WTC11 (cell line): ENCODE data around the gene NAV3. TPM values are rescaled to one million over a fixed set of nuclear protein-coding genes. Genes with fewer than 3 reads are reported as not detected.

Source experiments
- ATAC-seq: fragments of 200-7000 bp; cut with Tn5 transposase; 2 replicates; pipeline ENCODE4 v1.10.0; 2021; ENCODE audit warnings: mild to moderate bottlenecking, moderate library complexity
- CTCF ChIA-PET: fragments of 300-600 bp; sonication (Branson Sonifier 250); formaldehyde crosslinking; loops from one replicate; lab custom pipeline; 2021; ENCODE audit warnings: antibody characterized with exemption; lab: Charles Lee
- POLR2A ChIA-PET: fragments of 350-600 bp; sonication (Branson Sonifier 250); formaldehyde crosslinking; loops from one replicate; lab custom pipeline; 2021; ENCODE audit warnings: antibody characterized with exemption; lab: Charles Lee
- DNase-seq: peaks from one replicate; pipeline ENCODE4 v3.0.0; 2021; ENCODE audit warnings: low spot score
- H3K27ac Mint-ChIP-seq: 2 replicates; pipeline ENCODE4 v1.8.0; 2021; ENCODE audit warnings: mixed read lengths
- H3K27me3 Mint-ChIP-seq: 2 replicates; pipeline ENCODE4 v1.8.0; 2021; ENCODE audit warnings: low read depth, mild to moderate bottlenecking, moderate library complexity, mixed read lengths
- H3K36me3 Mint-ChIP-seq: 2 replicates; pipeline ENCODE4 v1.8.0; 2021; ENCODE audit warnings: mixed read lengths
- H3K4me1 Mint-ChIP-seq: 2 replicates; pipeline ENCODE4 v1.8.0; 2022; ENCODE audit warnings: mixed read lengths
- H3K4me3 Mint-ChIP-seq: 2 replicates; pipeline ENCODE4 v1.8.0; 2021; ENCODE audit warnings: mild to moderate bottlenecking, moderate library complexity, mixed read lengths
- H3K9me3 Mint-ChIP-seq: 2 replicates; pipeline ENCODE4 v1.8.0; 2021; ENCODE audit warnings: mixed read lengths
- AR ChIP-seq: fragments of 250-450 bp; sonication (Bioruptor Pico); IDR thresholded peaks from 2 replicates; pipeline ENCODE4 v1.9.0; 2021; ENCODE audit warnings: mild to moderate bottlenecking
- ATF1 ChIP-seq: sonication (generic); formaldehyde crosslinking; IDR thresholded peaks from 2 replicates; pipeline ENCODE4 v1.8.1; 2023; ENCODE audit warnings: mild to moderate bottlenecking, moderate library complexity, missing genetic modification reagents
- E2F1 ChIP-seq: sonication (generic); formaldehyde crosslinking; IDR thresholded peaks from 2 replicates; pipeline ENCODE4 v1.8.0; 2022; ENCODE audit warnings: mild to moderate bottlenecking, missing genetic modification reagents
- E2F4 ChIP-seq: sonication (generic); formaldehyde crosslinking; IDR thresholded peaks from 2 replicates; pipeline ENCODE4 v1.8.1; 2022; ENCODE audit warnings: low read depth, mild to moderate bottlenecking, moderate library complexity, missing genetic modification reagents, borderline replicate concordance
- FOXK1 ChIP-seq: sonication (generic); formaldehyde crosslinking; IDR thresholded peaks from 2 replicates; pipeline ENCODE4 v1.8.0; 2022; ENCODE audit warnings: mild to moderate bottlenecking, moderate library complexity, missing genetic modification reagents
- HMGA2 ChIP-seq: fragments of 250-450 bp; sonication (Bioruptor Pico); IDR thresholded peaks from 2 replicates; pipeline ENCODE4 v1.4.0; 2021; ENCODE audit warnings: mild to moderate bottlenecking, moderate library complexity
- IRF2 ChIP-seq: sonication (generic); formaldehyde crosslinking; IDR thresholded peaks from 2 replicates; pipeline ENCODE4 v1.8.0; 2022; ENCODE audit warnings: low read depth, missing genetic modification reagents, borderline replicate concordance
- NFATC4 ChIP-seq: fragments of 250-450 bp; sonication (Bioruptor Pico); IDR thresholded peaks from 2 replicates; pipeline ENCODE4 v1.9.0; 2021; ENCODE audit warnings: mild to moderate bottlenecking
- NFE2L1 ChIP-seq: sonication (generic); formaldehyde crosslinking; IDR thresholded peaks from 2 replicates; pipeline ENCODE4 v1.8.1; 2023; ENCODE audit warnings: missing genetic modification reagents
- NFYB ChIP-seq: sonication (generic); formaldehyde crosslinking; conservative IDR thresholded peaks from 2 replicates; pipeline ENCODE4 v1.8.0; 2022; ENCODE audit warnings: low read depth, missing genetic modification reagents
- SOX15 ChIP-seq: fragments of 250-450 bp; sonication (Bioruptor Pico); IDR thresholded peaks from 2 replicates; pipeline ENCODE4 v1.9.0; 2021; ENCODE audit warnings: mild to moderate bottlenecking
- TEAD1 ChIP-seq: sonication (generic); formaldehyde crosslinking; IDR thresholded peaks from 2 replicates; pipeline ENCODE4 v1.8.0; 2022; ENCODE audit warnings: mild to moderate bottlenecking, missing genetic modification reagents
- ZBTB21 ChIP-seq: sonication (generic); formaldehyde crosslinking; IDR thresholded peaks from 2 replicates; pipeline ENCODE4 v1.8.1; 2023; ENCODE audit warnings: mild to moderate bottlenecking, missing genetic modification reagents, borderline replicate concordance
- ZBTB43 ChIP-seq: sonication (generic); formaldehyde crosslinking; IDR thresholded peaks from 2 replicates; pipeline ENCODE4 v1.8.1; 2023; ENCODE audit warnings: mild to moderate bottlenecking, missing genetic modification reagents
- ZNF281 ChIP-seq: sonication (generic); formaldehyde crosslinking; IDR thresholded peaks from 2 replicates; pipeline ENCODE4 v1.8.0; 2023; ENCODE audit warnings: mild to moderate bottlenecking, missing genetic modification reagents
- ZNF317 ChIP-seq: sonication (generic); formaldehyde crosslinking; IDR thresholded peaks from 2 replicates; pipeline ENCODE4 v1.8.1; 2023; ENCODE audit warnings: low read depth, mild to moderate bottlenecking, moderate library complexity, missing genetic modification reagents, borderline replicate concordance
- ZNF671 ChIP-seq: fragments of 250-450 bp; sonication (Bioruptor Pico); IDR thresholded peaks from 2 replicates; pipeline ENCODE4 v1.8.0; 2021; ENCODE audit warnings: mild to moderate bottlenecking
- total RNA-seq: library from RNA; stranded (reverse); gene quantifications from 3 replicates; pipeline ENCODE4 v1.2.3, GENCODE V29; 2021
- TF ChIP-seq, protein P1 (sequence below): sonication (generic); formaldehyde crosslinking; IDR thresholded peaks from 2 replicates; pipeline ENCODE4 v1.8.1; 2023; ENCODE audit warnings: mild to moderate bottlenecking, missing genetic modification reagents, moderate library complexity
- TF ChIP-seq, protein P2 (sequence below): fragments of 250-450 bp; sonication (Bioruptor Pico); conservative IDR thresholded peaks from 2 replicates; pipeline ENCODE4 v1.9.0; 2021; ENCODE audit warnings: mild to moderate bottlenecking

The NAV3 gene
- total RNA-seq, 1 experiment from 2014 or later = 3.3 TPM

- CTCF ChIA-PET = no interaction called here
- ATAC-seq (no peak), DNase-seq (no peak)
- Mint-ChIP-seq H3K27me3 (no peaks in the 10 kb centered on the region), H3K27ac (no peak overlapping the region), H3K9me3 (no peaks in the 10 kb centered on the region), H3K4me1 (peaks cover 14% of the 10 kb centered on the region), H3K4me3 (no peak overlapping the region), H3K36me3 (no peaks in the 10 kb centered on the region)
- POLR2A ChIA-PET = no interaction called here
- TF ChIP-seq ZNF671 (no peak), E2F1 (no peak), E2F4 (CRISPR knock-in tag) (no peak), ZNF281 (CRISPR knock-in tag) (no peak), HMGA2 (CRISPR knock-in tag) (no peak), ZBTB21 (CRISPR knock-in tag) (no peak), TEAD1 (no peak), ATF1 (CRISPR knock-in tag) (no peak), NFATC4 (CRISPR knock-in tag) (no peak), NFYB (CRISPR knock-in tag) (no peak), NFE2L1 (CRISPR knock-in tag) (no peak), AR (CRISPR knock-in tag) (no peak), ZBTB43 (CRISPR knock-in tag) (no peak), IRF2 (CRISPR knock-in tag) (no peak), ZNF317 (CRISPR knock-in tag) (no peak), SOX15 (CRISPR knock-in tag) (no peak), FOXK1 (no peak)
- TF ChIP-seq, protein P1, sequence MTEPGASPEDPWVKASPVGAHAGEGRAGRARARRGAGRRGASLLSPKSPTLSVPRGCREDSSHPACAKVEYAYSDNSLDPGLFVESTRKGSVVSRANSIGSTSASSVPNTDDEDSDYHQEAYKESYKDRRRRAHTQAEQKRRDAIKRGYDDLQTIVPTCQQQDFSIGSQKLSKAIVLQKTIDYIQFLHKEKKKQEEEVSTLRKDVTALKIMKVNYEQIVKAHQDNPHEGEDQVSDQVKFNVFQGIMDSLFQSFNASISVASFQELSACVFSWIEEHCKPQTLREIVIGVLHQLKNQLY = no peak
- TF ChIP-seq, protein P2, sequence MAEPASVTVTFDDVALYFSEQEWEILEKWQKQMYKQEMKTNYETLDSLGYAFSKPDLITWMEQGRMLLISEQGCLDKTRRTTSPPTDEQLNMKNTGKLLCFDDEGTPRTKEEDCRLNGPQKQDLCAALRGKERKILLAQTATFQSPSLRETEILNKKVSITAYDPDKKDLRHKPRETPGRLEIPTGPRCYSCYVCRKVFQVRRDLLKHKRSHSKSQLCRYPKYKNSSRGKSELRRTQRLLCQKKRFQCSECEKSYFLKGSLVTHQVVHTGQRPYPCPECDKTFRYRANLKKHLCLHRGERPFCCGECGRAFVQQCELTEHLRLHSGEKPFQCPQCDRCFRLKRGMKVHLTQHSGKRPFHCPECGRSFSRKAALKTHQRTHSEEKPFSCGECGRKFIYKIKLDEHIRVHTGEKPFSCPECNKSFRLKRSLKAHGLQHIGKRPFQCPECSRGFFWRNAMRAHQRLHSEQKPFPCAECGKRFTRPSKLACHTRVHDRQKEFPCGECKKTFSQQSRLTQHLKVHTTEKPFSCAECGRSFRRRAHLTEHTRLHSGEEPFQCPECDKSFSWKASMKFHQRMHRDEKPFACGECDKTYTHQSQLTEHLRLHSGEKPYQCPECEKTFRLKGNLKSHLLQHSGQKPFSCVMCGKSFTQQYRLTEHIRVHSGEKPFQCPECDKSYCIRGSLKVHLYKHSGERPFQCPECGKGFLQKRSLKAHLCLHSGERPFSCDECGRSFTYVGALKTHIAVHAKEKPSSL (CRISPR knock-in tag) = no peak
These were observed 3.9 kb downstream of the NAV3 start for GRCh38 chr12:77834618-77835017.
